Measurements from ENCODE around the gene CABLES2. TPM values are rescaled to one million over a fixed set of nuclear protein-coding genes. Genes with fewer than 3 reads are reported as not detected.

The CABLES2 gene
- total and polyA plus RNA-seq, 9 of the 15 experiments (the other 6 are each of a cell fraction or from before 2014, with no cell fraction given) = 0.46 to 4.2 (median 1.6) TPM

DNA sequence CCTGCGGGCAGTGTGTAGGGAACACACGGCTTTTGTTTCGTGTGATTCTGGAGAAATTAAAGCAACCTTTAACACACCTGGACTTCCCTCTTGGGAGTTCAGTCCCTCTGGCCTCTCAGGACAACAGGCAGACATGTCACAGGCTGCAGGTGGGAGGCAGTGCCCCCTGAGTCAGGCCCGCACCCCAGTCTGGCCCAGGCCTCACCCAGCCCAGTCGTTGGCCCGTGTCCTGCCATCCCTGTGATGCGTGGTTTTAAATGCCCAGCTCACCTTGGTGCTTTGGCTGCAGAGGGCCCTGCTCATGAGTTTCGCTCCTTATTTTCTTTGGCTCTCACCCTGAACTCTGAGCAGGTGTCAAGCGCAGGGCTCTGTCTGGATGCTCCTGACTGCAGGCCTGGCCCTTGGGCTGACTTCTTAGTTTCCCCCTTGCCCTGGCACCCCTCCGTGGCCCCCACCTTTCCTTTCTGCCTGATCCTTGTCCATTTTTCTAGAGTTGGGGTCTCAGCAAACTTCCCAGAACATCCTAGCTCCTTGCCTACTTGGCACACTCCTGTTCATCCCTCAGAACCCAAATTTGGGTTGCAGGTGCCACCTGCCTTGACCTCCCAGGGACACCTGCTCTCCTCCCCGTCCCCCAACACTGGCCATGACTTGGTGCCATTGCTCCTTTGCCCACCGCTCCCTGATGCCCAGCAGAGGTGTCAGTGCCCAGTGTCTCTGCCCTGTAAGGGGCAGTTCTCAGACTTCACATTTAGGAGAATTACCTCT is 2.2 kb upstream of the CABLES2 start:
- no peak overlapping the region for H3K27ac ChIP-seq (ENCODE audit: extremely low read depth, low read depth, low read length)
- 0 out of 2 replicates have a peak, but pooled peaks cover 8% of the 10 kb centered on the region for H4K20me1 ChIP-seq (replicated peaks; ENCODE audit: control insufficient read depth, insufficient read depth, low read length)
- ATAC-seq = no peak
- intact Hi-C loops (cut with micrococcal nuclease) (loop anchor here (5.0 kb wide), 1 partner anchor 78 kb away; no protein-coding TSS in a partner anchor), in situ Hi-C loops (cut with MboI) (no loop called here)
- H3K9me3 ChIP-seq (replicated peaks; ENCODE audit: control insufficient read depth, insufficient read depth, low read depth, low read length) = no peaks in the 10 kb centered on the region
- CTCF ChIA-PET (ENCODE audit: low intra/inter-chr PET ratio) = interaction anchor here (0.9 to 1.5 kb wide), 2 partner anchors 382 to 397 kb away, joined by 3 to 5 read pairs; no protein-coding TSS in a partner anchor
- FAIRE-seq = no peak
- BruUV-seq (replicated peaks) = no TSS peak
- peaks cover 17 to 93% of the 10 kb centered on the region in 2 experiments for H3K4me1 ChIP-seq (replicated peaks in 1 of 2; ENCODE audit: control insufficient read depth in 2 of 2, insufficient read depth in 2 of 2, low read length in 2 of 2)
- POLR2A ChIA-PET = interaction anchor here (0.7 to 0.8 kb wide), 2 partner anchors 41 to 972 kb away, joined by 3 read pairs; no protein-coding TSS in a partner anchor
- H3K27me3 ChIP-seq (ENCODE audit: control insufficient read depth in 2 of 2, insufficient read depth in 2 of 2, low read length in 2 of 2) = no peaks in the 10 kb centered on the region
- H3K9ac ChIP-seq (ENCODE audit: insufficient read depth in 1 of 2, low read depth in 2 of 2, low read length in 2 of 2) = peak overlapping the region in 1 of 2 experiments; percentile 69; a peak in 2 of 4 replicates
- peak overlapping the region; percentile 60; the same call in 1 of the 2 replicates for H2AFZ ChIP-seq (ENCODE audit: low read depth, low read length)
- DNase-seq (ENCODE audit: extremely low read depth in 1 of 4, low spot score in 3 of 4) = no peak
- peaks cover 14% of the 10 kb centered on the region for H3K79me2 ChIP-seq (ENCODE audit: control insufficient read depth, insufficient read depth, low read length)
- H3K9me1 ChIP-seq (ENCODE audit: control insufficient read depth, insufficient read depth, low read length) = peaks cover 4% of the 10 kb centered on the region
- H3K4me2 ChIP-seq (ENCODE audit: insufficient read depth, low read length) = no peak overlapping the region
- no peak overlapping the region for H3K4me3 ChIP-seq
- WGBS (ENCODE audit: insufficient coverage, low coverage, missing lambda C conversion rate) = 48% methylated on average over 9 of the region's 12 CpGs
- no peaks in the 10 kb centered on the region for H3K36me3 ChIP-seq (ENCODE audit: control insufficient read depth, insufficient read depth, low read length)
- TF ChIP-seq, protein P1, sequence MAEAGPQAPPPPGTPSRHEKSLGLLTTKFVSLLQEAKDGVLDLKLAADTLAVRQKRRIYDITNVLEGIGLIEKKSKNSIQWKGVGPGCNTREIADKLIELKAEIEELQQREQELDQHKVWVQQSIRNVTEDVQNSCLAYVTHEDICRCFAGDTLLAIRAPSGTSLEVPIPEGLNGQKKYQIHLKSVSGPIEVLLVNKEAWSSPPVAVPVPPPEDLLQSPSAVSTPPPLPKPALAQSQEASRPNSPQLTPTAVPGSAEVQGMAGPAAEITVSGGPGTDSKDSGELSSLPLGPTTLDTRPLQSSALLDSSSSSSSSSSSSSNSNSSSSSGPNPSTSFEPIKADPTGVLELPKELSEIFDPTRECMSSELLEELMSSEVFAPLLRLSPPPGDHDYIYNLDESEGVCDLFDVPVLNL (CRISPR knock-in tag; IDR thresholded peaks at IDR 0.05; ENCODE audit: low read depth) = no peak
- TF ChIP-seq, protein P2, sequence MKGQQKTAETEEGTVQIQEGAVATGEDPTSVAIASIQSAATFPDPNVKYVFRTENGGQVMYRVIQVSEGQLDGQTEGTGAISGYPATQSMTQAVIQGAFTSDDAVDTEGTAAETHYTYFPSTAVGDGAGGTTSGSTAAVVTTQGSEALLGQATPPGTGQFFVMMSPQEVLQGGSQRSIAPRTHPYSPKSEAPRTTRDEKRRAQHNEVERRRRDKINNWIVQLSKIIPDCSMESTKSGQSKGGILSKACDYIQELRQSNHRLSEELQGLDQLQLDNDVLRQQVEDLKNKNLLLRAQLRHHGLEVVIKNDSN (CRISPR knock-in tag; IDR thresholded peaks at IDR 0.05) = peak; percentile 16; the same call in 1 of the 2 replicates
- TF ChIP-seq THRAP3 (IDR thresholded peaks at IDR 0.05; ENCODE audit: borderline replicate concordance) = no peak
- TF ChIP-seq SNIP1 (IDR thresholded peaks at IDR 0.05; ENCODE audit: low read depth) = no peak
- no peak for TF ChIP-seq SMARCB1 (IDR thresholded peaks at IDR 0.05; ENCODE audit: insufficient read length, low read depth)
- TF ChIP-seq, protein P3, sequence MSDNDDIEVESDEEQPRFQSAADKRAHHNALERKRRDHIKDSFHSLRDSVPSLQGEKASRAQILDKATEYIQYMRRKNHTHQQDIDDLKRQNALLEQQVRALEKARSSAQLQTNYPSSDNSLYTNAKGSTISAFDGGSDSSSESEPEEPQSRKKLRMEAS (CRISPR knock-in tag; IDR thresholded peaks at IDR 0.05) = 0 out of 2 replicates have a peak, but pooled peaks have one; percentile 24
- TF ChIP-seq TEAD2 (tag; IDR thresholded peaks at IDR 0.05) = no peak
- no peak for TF ChIP-seq RUNX1 (IDR thresholded peaks at IDR 0.05; ENCODE audit: low read depth)
- no peak for TF ChIP-seq ZNF121 (CRISPR knock-in tag; conservative IDR thresholded peaks at IDR 0.05)
- TF ChIP-seq ZKSCAN3 (CRISPR knock-in tag; IDR thresholded peaks at IDR 0.05) = no peak
- TF ChIP-seq ZSCAN32 (CRISPR knock-in tag; IDR thresholded peaks at IDR 0.05) = no peak

Measured in K562 (cell line).